Stimulated activated CD4-positive, alpha-beta T cell treated with anti-CD3 and anti-CD28 coated beads, Interleukin-1b, Interleukin-23, amount 100 ng/mL, for 1 hour (primary cell): ENCODE measurements around the gene LRRFIP2.
"Not testable (repeated sequence)": the region's sequence is repeated elsewhere in the genome, so short reads cannot be mapped to it uniquely, and the experiment has no call there.

ENCODE experiments used
- DNase-seq, 2 donors: peaks; one replicate each; pipeline ENCODE4 v3.0.0-alpha.2; 2020; ENCODE audit warnings: low read depth in 2 of 2

The LRRFIP2 gene

GRCh38 chr3:37144806-37145205, 29.6 kb downstream of the LRRFIP2 start:
- DNase-seq = no peak

DNA sequence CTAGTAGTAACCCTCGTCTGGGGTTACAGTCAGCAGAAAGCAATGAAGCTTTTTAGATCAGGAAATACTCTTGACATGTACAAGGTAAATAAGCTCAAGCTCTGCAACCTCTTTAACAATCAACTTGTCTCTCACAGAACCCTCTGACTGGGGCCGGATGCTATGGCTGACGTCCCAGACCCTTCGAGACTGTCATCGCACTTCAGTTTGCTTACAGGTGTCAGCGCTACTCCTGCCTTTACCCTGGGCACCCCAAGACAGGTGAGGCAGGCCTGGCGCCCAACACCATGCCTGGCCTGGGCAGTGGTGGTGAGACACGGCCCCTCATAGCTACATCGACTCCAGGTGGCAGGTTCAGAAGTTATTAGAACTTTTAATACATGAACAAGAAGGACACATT, 30.6 kb downstream of the LRRFIP2 start:
- no peak for DNase-seq

GRCh38 chr3:37141676-37142075, 32.7 kb downstream of the LRRFIP2 start:
- no peak for DNase-seq

DNA sequence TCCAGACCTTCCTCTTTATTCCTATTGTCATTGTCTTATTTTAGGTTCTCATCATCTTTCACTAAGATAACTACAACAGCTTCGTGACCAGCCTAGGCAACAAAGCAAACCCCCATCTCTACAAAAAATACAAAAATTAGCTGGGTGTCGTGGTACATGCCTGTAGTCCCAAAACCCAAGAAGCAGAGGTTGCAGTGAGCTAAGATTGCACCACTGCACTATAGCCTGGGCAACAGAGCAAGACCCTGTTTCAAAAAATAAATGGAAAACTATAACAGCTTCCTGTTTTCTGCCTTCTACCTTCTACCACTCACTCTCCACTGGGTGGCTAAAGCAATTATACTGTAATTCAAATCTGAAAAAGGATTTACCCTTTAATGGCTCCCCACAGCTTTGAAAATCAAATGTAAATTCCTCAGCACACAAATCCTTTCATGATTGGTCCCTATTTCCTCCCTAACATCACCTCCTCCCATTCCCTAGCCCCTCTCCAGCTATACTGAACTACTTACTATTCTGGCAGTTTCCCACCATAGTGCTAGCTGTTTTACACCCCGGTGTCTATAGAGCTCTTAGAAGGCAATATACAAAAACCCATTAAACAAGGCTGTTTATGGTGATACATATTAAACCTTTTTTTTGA, 33.4 kb downstream of the LRRFIP2 start:
- no peak for DNase-seq

GRCh38 chr3:37139567-37140052, 34.8 kb downstream of the LRRFIP2 start:
- no peak for DNase-seq

GRCh38 chr3:37138816-37139215, 35.6 kb downstream of the LRRFIP2 start:
- DNase-seq = no peak

DNA sequence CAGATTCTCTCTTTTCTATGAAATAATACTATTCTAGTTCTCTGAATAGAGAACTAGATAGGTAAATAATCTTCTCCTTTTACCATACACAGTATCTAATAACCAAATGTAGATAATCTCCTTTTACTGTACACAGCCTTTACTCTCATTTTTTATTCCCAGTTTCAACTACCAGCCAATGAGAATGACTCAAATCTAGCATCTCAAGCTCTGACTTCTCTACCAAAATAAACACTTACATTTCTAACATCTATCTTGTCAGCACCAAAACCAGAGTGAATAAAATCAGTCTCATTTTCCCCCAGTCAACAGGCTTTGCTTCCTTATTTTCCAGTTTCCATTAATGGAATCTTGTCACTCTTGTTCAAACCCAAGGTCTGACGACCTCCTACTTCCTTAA, 36.9 kb downstream of the LRRFIP2 start:
- no peak for DNase-seq

GRCh38 chr3:37136067-37136466, 38.3 kb downstream of the LRRFIP2 start:
- no peak for DNase-seq

DNA sequence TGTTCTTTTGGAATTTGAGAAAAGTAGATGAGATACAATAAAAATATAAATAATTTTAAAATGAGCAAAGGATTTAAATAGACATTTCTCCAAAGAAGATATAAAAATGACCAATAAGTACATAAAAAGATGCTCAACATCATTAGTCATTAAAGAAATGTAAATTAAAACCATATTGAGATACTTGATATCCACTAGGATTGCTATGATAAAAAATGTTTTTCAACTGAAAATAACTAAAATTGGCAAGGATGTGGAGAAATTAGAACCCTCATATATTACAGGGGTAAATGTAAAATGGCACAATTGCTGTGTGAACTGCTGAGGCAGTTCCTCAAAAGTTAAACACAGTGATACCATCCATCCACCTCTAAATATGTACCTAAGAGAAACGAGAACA, 38.8 kb downstream of the LRRFIP2 start:
- DNase-seq = no peak

- DNase-seq = no peak
Measured at GRCh38 chr3:37132334-37132733, 42.0 kb downstream of the LRRFIP2 start.

DNA sequence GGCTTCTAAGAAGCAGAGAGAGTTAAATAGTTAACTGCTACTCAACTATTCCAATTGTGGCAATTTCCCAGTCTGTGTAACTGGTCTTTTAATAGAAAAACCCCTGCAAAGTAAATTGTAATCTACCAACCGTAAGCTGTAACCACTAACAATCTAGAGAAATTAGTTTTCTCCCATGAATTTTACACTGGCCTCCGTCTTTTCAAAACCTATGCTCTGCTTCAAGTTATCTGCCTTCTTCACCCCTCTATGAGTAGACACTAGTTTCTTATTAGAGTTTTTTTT, 42.6 kb downstream of the LRRFIP2 start:
- no peak for DNase-seq

GRCh38 chr3:37130984-37131859, 43.2 kb downstream of the LRRFIP2 start:
- DNase-seq = no peak

DNA sequence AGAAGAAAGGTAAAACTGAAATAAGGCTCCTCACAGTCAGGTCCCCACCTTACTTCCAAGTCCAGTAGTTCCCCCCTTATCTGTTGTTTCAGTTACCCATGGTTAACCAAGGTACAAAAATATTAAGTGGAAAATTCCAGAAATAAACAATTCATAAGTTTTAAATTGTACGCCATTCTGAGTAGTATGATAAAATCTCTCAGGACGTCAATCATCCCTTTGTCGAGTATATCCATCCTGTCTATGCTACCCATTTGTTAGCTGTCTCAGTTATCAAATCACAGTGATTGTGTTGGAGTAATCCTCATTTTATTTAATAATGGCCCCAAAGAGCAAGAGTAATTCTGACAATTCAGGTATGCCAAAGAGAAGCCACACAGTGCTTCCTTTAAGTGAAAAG, 43.9 kb downstream of the LRRFIP2 start:
- DNase-seq = no peak

- DNase-seq = no peak
Measured at GRCh38 chr3:37129871-37130270, 44.5 kb downstream of the LRRFIP2 start.

DNA sequence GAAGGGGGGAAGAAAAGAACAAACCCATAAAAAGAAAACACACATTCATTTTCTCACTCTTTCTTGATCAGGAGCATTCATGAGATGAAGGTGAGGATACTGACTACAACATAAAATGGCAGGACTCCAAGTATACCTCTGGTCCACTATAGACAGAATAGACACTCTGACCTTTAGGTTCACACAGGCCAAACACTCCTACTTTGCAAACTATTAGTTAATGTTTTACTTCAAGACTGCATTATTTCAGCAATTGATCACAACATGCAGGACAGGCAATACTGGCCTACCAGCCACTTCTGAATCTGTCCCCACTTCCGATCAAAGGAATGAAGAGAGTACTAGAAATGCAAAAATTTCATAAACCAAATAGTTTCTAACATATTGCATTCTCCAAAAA, 47.0 kb downstream of the LRRFIP2 start:
- DNase-seq = no peak

DNA sequence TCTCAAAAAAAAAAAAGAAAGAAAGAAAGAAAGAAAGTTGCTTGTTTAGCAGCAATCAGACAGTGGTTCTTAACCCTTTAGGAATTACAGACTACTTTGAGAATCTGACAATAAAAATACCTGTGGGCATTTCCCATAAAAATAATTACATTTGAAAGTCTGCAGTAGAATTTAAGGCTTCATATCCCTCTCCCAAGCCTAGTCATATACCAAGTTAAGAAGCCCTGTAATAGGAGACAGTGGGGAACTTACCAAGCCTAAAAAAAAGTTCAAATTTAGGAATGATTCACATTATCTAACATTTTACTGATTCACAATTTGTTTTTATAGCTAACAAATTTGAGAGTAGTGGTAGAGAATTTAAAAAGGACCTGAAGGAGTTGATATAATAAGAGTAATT, 47.5 kb downstream of the LRRFIP2 start:
- DNase-seq = no peak

DNA sequence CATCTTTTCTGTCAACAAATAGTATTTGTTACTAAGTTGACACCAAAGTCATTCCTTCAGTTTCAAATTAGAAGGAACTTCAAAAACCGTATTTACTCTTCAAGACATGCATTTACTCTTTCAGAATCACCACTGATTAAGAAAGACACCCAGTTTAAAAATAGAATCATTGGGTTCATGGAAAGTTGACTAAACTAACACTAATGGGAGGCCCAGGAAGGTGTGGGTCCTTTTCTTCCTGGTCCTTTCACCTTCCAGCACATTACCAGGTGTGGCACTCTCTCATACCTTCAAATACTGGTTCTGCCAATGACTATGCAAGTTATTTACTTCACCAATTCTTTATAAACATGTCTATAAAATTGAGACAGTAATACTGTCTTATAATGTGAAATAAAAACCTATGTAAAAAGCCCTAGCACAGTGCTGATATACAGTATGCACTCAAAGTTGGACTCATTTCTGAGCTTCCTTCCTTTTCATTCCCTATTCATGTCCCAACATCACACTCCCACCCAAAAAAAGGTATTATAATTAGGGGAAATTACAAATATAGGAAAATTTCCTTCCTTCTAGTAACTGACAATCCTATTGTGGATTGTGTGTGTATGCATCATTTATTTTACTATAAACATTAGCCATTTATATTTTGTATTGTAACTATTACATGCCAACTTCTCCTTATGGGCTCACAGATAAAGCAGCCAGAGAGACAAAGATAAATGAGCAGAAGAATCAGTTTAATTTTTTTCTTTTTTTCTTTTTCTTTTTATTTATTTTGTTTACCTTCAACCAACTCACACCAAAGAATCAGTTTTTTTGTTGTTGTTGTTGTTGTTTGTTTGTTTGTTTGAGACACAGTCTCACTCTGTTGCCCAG, 48.9 kb downstream of the LRRFIP2 start:
- DNase-seq = no peak

DNA sequence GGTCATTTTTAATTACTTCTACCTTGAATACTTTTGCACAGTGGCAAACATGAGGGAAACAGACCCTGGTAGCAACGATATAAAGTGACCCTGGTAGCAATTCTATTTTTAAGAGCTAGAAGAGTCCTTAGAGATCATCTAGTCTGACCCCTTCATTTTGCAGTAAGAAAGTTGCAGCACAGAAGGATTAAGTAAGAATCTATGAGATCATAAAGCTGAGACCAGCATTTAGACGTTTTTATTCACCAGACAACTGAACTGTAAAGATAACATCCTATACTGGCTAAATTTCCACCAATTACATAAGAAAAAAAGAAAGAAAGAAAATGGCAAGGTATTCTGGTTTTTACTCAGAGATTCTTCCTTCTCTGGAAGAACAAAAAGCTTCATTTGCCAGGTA, 49.9 kb downstream of the LRRFIP2 start:
- no peak for DNase-seq

- DNase-seq = no peak
Measured at GRCh38 chr3:37123292-37123691, 51.1 kb downstream of the LRRFIP2 start.

DNA sequence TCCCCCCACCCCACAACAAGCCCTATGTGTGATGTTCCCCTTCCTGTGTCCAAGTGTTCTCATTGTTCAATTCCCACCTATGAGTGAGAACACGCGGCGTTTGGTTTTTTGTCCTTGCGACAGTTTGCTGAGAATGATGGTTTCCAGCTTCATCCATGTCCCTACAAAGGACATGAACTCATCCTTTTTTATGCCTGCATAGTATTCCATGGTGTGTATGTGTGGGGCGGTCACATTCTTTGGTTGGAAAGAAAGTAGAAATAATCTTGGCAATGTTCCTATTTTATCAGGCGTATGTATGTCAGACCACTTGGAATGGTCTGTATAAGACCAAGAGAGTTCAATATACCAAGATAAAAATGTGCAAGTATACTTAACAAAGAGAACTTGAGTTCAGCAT, 52.3 kb downstream of the LRRFIP2 start:
- not testable (repeated sequence) for DNase-seq

DNA sequence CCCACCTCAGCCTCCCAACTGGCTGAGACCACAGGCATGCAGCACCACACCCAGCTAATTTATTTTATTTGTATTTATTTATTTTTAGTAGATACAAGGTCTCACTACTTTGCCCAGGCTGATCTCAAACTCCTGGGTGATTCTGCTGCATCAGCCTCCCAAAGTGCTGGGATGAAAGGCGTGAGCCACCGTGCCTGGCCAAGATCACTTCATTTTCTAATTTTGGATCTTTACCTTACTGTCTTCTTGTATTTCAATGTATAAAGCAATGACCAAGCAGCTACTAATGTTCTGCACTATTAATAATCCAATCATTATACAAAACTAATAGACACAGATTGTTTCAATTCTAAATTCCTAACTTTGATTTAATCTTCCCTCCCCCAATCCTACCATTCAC, 56.2 kb downstream of the LRRFIP2 start:
- DNase-seq = no peak

GRCh38 chr3:37117548-37117947, 56.8 kb downstream of the LRRFIP2 start:
- DNase-seq = no peak
